Trophoblast cell (in vitro differentiated cells and primary cell): Measurements from ENCODE around the gene RAI1.
A peak's percentile ranks its signal among the peaks of the same experiment; 100 is the strongest.

Experiments
- DNase-seq, 2 donors: peaks; one replicate each; pipeline ENCODE4 v3.0.0-alpha.2; 2016
- H2AFZ ChIP-seq: 2 replicates; pipeline ENCODE4 v1.6.1; 2013; ENCODE audit warnings: low read length, moderate library complexity, mild to moderate bottlenecking; ENCODE audit not compliant: insufficient read depth, poor library complexity
- H2AK5ac ChIP-seq: 2 replicates; pipeline ENCODE4 v1.6.1; 2013; ENCODE audit warnings: mild to moderate bottlenecking, low read length
- H2BK120ac ChIP-seq: 2 replicates; pipeline ENCODE4 v1.6.1; 2013; ENCODE audit warnings: low read length, mild to moderate bottlenecking, moderate library complexity; ENCODE audit not compliant: insufficient read depth, poor library complexity
- H2BK12ac ChIP-seq: 2 replicates; pipeline ENCODE4 v1.6.1; 2013; ENCODE audit warnings: mild to moderate bottlenecking, low read length, moderate library complexity
- H2BK5ac ChIP-seq: 2 replicates; pipeline ENCODE4 v1.6.1; 2013; ENCODE audit warnings: low read length, low read depth, moderate library complexity, mild to moderate bottlenecking; ENCODE audit not compliant: poor library complexity
- H3K14ac ChIP-seq: 2 replicates; pipeline ENCODE4 v1.6.1; 2013; ENCODE audit warnings: mild to moderate bottlenecking, low read length
- H3K18ac ChIP-seq: 2 replicates; pipeline ENCODE4 v1.6.1; 2013; ENCODE audit warnings: mild to moderate bottlenecking, low read length
- H3K23ac ChIP-seq: 2 replicates; pipeline ENCODE4 v1.6.1; 2013; ENCODE audit warnings: low read length
- H3K27ac ChIP-seq: 2 replicates; pipeline ENCODE4 v1.5.1; 2013; ENCODE audit warnings: low read depth, mild to moderate bottlenecking, inconsistent platforms, low read length, moderate library complexity
- H3K27me3 ChIP-seq: 2 replicates; pipeline ENCODE4 v1.6.1; 2013; ENCODE audit warnings: inconsistent platforms, mild to moderate bottlenecking, low read length, moderate library complexity; ENCODE audit not compliant: insufficient read depth
- H3K36me3 ChIP-seq, 2 experiments: 1 replicate in 1 of 2; 2 replicates in 1 of 2; pipeline ENCODE4 v1.6.1; 2013; ENCODE audit warnings: low read length in 2 of 2, mild to moderate bottlenecking in 2 of 2, moderate library complexity in 1 of 2; ENCODE audit not compliant: insufficient read depth in 2 of 2, control insufficient read depth in 1 of 2
- H3K4ac ChIP-seq: 2 replicates; pipeline ENCODE4 v1.6.1; 2013; ENCODE audit warnings: low read depth, mild to moderate bottlenecking, low read length, moderate library complexity
- H3K4me1 ChIP-seq, 2 experiments: 1 replicate in 1 of 2; 2 replicates in 1 of 2; pipeline ENCODE4 v1.6.1; 2013; ENCODE audit warnings: low read length in 2 of 2, mild to moderate bottlenecking in 2 of 2, moderate library complexity in 1 of 2; ENCODE audit not compliant: insufficient read depth in 2 of 2, control insufficient read depth in 1 of 2
- H3K4me2 ChIP-seq: 2 replicates; pipeline ENCODE4 v1.6.1; 2013; ENCODE audit warnings: inconsistent platforms, mild to moderate bottlenecking, low read length, moderate library complexity
- H3K4me3 ChIP-seq: 2 replicates; pipeline ENCODE4 v1.5.1; 2013; ENCODE audit warnings: mild to moderate bottlenecking, low read depth, low read length, inconsistent platforms
- H3K79me1 ChIP-seq: one replicate; pipeline ENCODE4 v1.6.1; 2013; ENCODE audit warnings: low read length
- H3K79me2 ChIP-seq: 2 replicates; pipeline ENCODE4 v1.6.1; 2013; ENCODE audit warnings: low read length, mild to moderate bottlenecking; ENCODE audit not compliant: control insufficient read depth, insufficient read depth, poor library complexity
- H3K9ac ChIP-seq: 2 replicates; pipeline ENCODE4 v1.6.1; 2013; ENCODE audit warnings: mild to moderate bottlenecking, low read length
- H3K9me3 ChIP-seq: 2 replicates; pipeline ENCODE4 v1.6.1; 2013; ENCODE audit warnings: low read depth, mild to moderate bottlenecking, control low read depth, inconsistent platforms, low read length; ENCODE audit not compliant: insufficient read depth
- H4K12ac ChIP-seq: 2 replicates; pipeline ENCODE4 v1.6.1; 2013; ENCODE audit warnings: low read depth, mild to moderate bottlenecking, low read length, moderate library complexity
- H4K8ac ChIP-seq: 2 replicates; pipeline ENCODE4 v1.6.1; 2013; ENCODE audit warnings: low read depth, mild to moderate bottlenecking, low read length, moderate library complexity
- H4K91ac ChIP-seq: one replicate; pipeline ENCODE4 v1.6.1; 2013; ENCODE audit warnings: low read depth, mild to moderate bottlenecking, low read length, moderate library complexity
- whole genome bisulfite sequencing: extraction: QIAGEN DNeasy Blood & Tissue Kit; methylation state at CpG from one replicate; pipeline ENCODE4 v1.1.7; 2013; ENCODE audit warnings: missing lambda C conversion rate; ENCODE audit not compliant: insufficient read length, insufficient coverage; ENCODE audit errors: extremely low coverage; 5-methylcytosine and 5-hydroxymethylcytosine counted together

RAI1 gene

GRCh38 chr17:17739388-17740066 lies 58.3 kb downstream of the RAI1 start:
- H3K4ac ChIP-seq = no peak overlapping the region
- no peak overlapping the region for H4K91ac ChIP-seq
- no peak overlapping the region for H3K4me2 ChIP-seq
- no peak overlapping the region for H3K4me3 ChIP-seq
- no peaks in the 10 kb centered on the region for H3K79me2 ChIP-seq
- no peak overlapping the region for H3K23ac ChIP-seq
- H3K4me1 ChIP-seq = peaks cover 21 to 29% of the 10 kb centered on the region in 2 experiments
- no peaks in the 10 kb centered on the region for H3K79me1 ChIP-seq
- H2AFZ ChIP-seq = no peak overlapping the region
- H2BK5ac ChIP-seq = no peak overlapping the region
- no peak overlapping the region for H4K12ac ChIP-seq
- H2AK5ac ChIP-seq = no peak overlapping the region
- no peak overlapping the region for H3K9ac ChIP-seq
- no peak overlapping the region for H3K27ac ChIP-seq
- DNase-seq = no peak
- no peak overlapping the region for H2BK120ac ChIP-seq
- no peak overlapping the region for H3K18ac ChIP-seq
- no CpG with 5 or more reads among the region's 10 CpGs for WGBS
- no peaks in the 10 kb centered on the region for H3K36me3 ChIP-seq
- no peak overlapping the region for H4K8ac ChIP-seq
- no peak overlapping the region for H2BK12ac ChIP-seq
- H3K9me3 ChIP-seq = no peaks in the 10 kb centered on the region
- no peaks in the 10 kb centered on the region for H3K27me3 ChIP-seq
- H3K14ac ChIP-seq = no peak overlapping the region

DNA sequence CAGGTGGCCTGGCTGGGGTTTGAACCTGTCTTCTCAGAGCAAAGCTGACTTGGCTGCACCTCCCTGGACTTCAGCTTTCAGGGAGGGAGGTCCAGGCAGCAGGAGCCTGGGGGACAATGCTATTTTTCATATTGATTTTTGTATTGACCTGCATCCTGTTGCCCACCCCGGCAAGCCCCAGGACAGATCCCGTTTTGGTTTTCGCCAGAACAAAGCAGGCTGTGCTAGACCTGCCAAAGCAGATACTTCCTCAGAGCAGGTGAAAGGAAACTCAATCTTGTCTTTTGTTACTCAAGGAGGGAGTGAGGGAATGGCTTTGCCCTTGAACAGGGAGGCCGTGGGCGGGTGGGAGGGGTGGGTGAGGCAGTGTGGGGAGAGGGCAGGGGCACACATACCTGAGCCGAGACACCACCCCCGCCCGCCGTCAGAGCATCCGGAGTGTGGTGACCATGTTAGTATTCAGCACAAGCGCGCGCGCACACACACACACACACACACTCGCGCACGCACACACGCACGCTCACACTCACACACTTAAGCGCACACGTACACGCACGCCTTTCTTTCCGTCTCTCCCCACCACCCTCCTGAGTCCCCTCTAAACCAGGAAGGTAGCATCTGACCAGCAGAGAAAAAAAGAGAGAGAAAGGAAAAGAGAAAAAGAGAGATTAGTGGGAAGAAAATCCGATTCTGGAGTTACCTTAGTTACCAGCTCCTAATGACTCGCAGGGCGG lies 59.5 kb downstream of the RAI1 start:
- no peak overlapping the region for H2BK120ac ChIP-seq
- no peak overlapping the region for H4K91ac ChIP-seq
- no peak for DNase-seq
- H2BK5ac ChIP-seq = no peak overlapping the region
- peaks cover 21 to 29% of the 10 kb centered on the region in 2 experiments for H3K4me1 ChIP-seq
- no peaks in the 10 kb centered on the region for H3K79me1 ChIP-seq
- H3K4me2 ChIP-seq = no peak overlapping the region
- H4K8ac ChIP-seq = no peak overlapping the region
- peak overlapping the region; percentile 52 for H3K4me3 ChIP-seq
- no peak overlapping the region for H3K4ac ChIP-seq
- WGBS = no CpG with 5 or more reads among the region's 27 CpGs
- no peak overlapping the region for H3K14ac ChIP-seq
- no peaks in the 10 kb centered on the region for H3K9me3 ChIP-seq
- H2BK12ac ChIP-seq = no peak overlapping the region
- no peak overlapping the region for H3K18ac ChIP-seq
- no peak overlapping the region for H4K12ac ChIP-seq
- no peak overlapping the region for H3K23ac ChIP-seq
- no peak overlapping the region for H3K9ac ChIP-seq
- H3K27ac ChIP-seq = no peak overlapping the region
- H3K36me3 ChIP-seq = no peaks in the 10 kb centered on the region
- H3K79me2 ChIP-seq = no peaks in the 10 kb centered on the region
- no peaks in the 10 kb centered on the region for H3K27me3 ChIP-seq
- no peak overlapping the region for H2AK5ac ChIP-seq
- H2AFZ ChIP-seq = no peak overlapping the region

DNA sequence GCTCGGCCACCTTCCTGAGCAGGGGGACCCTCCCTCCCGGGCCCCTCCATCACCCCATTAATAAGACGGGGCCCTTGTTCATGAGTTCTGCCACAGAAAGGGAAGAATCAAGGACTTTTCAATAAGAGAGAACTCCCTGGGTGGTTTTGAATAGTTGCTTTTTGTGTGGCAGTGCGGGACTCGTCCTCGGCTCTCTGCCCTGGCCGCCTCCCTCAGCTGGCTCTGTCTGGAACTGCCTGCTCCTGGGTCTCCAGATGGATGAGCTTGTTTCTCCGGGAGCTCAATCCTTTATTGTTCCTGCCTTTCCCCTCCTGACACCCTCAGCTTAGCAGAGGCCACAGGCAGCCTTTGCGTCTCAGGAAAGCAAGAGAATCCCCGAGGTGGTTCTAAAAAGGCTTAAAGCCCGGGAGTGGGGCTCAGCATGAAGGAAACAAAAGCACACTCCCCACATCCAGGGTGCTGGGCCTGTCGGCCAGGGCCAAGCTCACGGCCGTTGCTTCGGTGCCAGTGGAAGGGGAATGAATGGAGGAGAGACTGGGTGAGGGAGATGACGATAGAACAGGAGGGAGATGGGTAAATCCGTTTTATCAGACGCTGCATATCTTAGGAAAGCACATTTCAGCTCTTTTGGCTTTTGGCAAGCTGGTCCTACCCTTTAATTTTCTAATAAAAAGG lies 60.2 kb downstream of the RAI1 start:
- Histone ChIP-seq H3K4me1 (peaks cover 21 to 29% of the 10 kb centered on the region in 2 experiments), H2AK5ac (no peak overlapping the region), H3K14ac (no peak overlapping the region), H4K8ac (no peak overlapping the region), H3K9ac (no peak overlapping the region), H4K91ac (no peak overlapping the region), H2BK12ac (no peak overlapping the region), H3K27ac (no peak overlapping the region), H3K4me3 (no peak overlapping the region), H3K4me2 (no peak overlapping the region), H3K18ac (no peak overlapping the region), H4K12ac (no peak overlapping the region), H3K36me3 (peaks cover 0 to 4% of the 10 kb centered on the region in 2 experiments), H3K79me1 (no peaks in the 10 kb centered on the region), H3K9me3 (no peaks in the 10 kb centered on the region), H2BK5ac (no peak overlapping the region), H3K23ac (no peak overlapping the region), H2BK120ac (no peak overlapping the region), H3K79me2 (no peaks in the 10 kb centered on the region), H2AFZ (no peak overlapping the region), H3K27me3 (no peaks in the 10 kb centered on the region), H3K4ac (no peak overlapping the region)
- DNase-seq = no peak
- no CpG with 5 or more reads among the region's 18 CpGs for WGBS

DNA sequence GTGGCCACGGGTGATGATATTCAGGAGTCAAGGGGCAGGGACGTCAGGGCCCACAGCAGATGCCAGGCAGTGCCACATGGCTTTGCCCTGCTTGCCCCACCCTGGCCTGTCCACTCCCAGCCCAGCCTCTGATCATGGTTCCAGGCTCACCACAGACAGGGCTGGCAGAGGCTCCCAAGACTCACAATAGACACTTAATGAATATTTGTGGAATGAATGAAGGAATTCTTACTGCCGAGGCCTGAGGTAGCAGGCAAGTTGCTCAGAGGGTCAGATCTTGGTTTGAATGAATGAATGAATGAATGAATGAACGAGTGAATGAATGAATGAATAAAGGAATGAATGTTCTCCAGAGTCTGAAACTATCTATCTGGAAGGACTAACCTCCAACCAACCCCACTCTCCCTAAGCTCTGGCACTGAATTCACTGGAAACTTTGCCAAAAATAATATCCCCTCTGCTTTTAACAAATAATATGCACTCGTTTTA lies 60.9 kb downstream of the RAI1 start:
- Histone ChIP-seq H3K79me2 (no peaks in the 10 kb centered on the region), H3K4me2 (no peak overlapping the region), H3K27ac (no peak overlapping the region), H3K4me1 (peaks cover 21 to 29% of the 10 kb centered on the region in 2 experiments), H3K4ac (no peak overlapping the region), H3K27me3 (no peaks in the 10 kb centered on the region), H4K91ac (no peak overlapping the region), H3K4me3 (no peak overlapping the region), H2BK5ac (no peak overlapping the region), H3K36me3 (peaks cover 0 to 4% of the 10 kb centered on the region in 2 experiments), H3K9ac (no peak overlapping the region), H2AFZ (no peak overlapping the region), H2AK5ac (no peak overlapping the region), H3K18ac (peak overlapping the region; percentile 37), H4K8ac (no peak overlapping the region), H3K23ac (no peak overlapping the region), H3K14ac (no peak overlapping the region), H2BK12ac (no peak overlapping the region), H4K12ac (no peak overlapping the region), H3K9me3 (no peaks in the 10 kb centered on the region), H2BK120ac (no peak overlapping the region), H3K79me1 (no peaks in the 10 kb centered on the region)
- WGBS = no CpG with 5 or more reads among the region's 5 CpGs
- DNase-seq = no peak
